HG03097 (cell line): Measurements from ENCODE around the gene PSENEN.
"Not testable (repeated sequence)": the region's sequence is repeated elsewhere in the genome, so short reads cannot be mapped to it uniquely, and the experiment has no call there.

ENCODE experiments used
- ATAC-seq: cut with Tn5 transposase; IDR thresholded peaks from one replicate; pipeline ENCODE4 v1.9.1; 2021; ENCODE audit not compliant: unreplicated experiment, low FRiP score

PSENEN gene

GRCh38 chr19:35718345-35719041 is 27.0 kb upstream of the PSENEN start:
- ATAC-seq, result peak; percentile 3

GRCh38 chr19:35719402-35720162 is 25.9 kb upstream of the PSENEN start:
- no peak for ATAC-seq

GRCh38 chr19:35720163-35720524 is 25.3 kb upstream of the PSENEN start:
- ATAC-seq, result no peak

GRCh38 chr19:35720648-35721047 is 24.8 kb upstream of the PSENEN start:
- ATAC-seq, result no peak

DNA sequence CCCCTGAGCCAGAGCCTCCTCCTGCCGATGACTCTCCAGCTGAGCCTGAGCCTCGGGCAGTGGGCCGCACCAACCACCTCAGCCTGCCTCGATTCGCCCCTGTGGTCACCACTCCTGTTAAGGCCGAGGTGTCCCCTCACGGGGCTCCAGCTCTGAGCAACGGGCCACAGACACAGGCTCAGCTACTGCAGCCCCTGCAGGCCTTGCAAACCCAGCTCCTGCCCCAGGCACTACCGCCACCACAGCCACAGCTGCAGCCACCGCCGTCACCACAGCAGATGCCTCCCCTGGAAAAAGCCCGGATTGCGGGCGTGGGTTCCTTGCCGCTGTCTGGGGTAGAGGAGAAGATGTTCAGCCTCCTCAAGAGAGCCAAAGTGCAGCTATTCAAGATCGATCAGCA is 24.1 kb upstream of the PSENEN start:
- ATAC-seq, result no peak

- ATAC-seq, result no peak
These were observed 23.0 kb upstream of the PSENEN start for GRCh38 chr19:35722461-35722860.

DNA sequence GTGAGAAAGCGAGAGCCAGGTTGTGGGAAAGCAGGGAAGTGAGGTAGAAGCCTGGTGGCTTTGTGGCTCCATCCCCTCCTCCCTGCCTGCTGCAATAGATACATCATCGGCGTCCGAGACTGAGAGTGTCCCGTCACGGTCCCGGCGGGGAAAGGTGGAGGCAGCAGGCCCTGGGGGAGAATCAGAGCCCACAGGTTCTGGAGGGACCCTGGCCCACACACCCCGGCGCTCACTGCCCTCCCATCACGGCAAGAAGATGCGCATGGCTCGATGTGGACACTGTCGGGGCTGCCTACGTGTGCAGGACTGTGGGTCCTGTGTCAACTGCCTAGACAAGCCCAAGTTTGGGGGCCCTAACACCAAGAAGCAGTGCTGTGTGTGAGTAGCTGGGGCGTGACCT is 22.6 kb upstream of the PSENEN start:
- ATAC-seq, result no peak

- no peak for ATAC-seq
These were observed 21.8 kb upstream of the PSENEN start for GRCh38 chr19:35723671-35724070.

- ATAC-seq, result not testable (repeated sequence)
These were observed 21.3 kb upstream of the PSENEN start for GRCh38 chr19:35724132-35724531.

- ATAC-seq, result no peak
These were observed 20.9 kb upstream of the PSENEN start for GRCh38 chr19:35724560-35724959.

DNA sequence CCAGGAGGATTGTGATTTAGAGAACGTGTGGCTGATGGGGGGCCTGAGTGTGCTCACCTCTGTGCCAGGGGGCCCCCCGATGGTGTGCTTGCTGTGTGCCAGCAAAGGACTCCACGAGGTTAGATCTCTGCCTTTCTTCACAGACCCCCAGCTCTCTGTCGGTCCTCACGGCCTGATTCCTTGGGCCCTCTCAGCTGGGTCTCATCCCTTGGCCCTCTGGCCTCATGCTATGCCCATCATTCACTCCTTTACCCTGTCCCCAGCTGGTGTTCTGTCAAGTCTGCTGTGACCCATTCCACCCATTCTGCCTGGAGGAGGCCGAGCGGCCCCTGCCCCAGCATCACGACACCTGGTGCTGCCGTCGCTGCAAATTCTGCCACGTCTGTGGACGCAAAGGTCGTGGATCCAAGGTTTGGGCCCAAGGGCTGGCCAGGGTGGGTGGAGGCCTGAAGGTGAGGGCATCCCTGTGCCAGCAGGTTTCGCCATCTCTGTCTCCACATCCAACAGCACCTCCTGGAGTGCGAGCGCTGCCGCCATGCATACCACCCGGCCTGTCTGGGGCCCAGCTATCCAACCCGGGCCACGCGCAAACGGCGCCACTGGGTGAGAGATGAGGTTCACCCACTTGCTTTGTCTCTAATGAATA is 20.1 kb upstream of the PSENEN start:
- ATAC-seq, result no peak

DNA sequence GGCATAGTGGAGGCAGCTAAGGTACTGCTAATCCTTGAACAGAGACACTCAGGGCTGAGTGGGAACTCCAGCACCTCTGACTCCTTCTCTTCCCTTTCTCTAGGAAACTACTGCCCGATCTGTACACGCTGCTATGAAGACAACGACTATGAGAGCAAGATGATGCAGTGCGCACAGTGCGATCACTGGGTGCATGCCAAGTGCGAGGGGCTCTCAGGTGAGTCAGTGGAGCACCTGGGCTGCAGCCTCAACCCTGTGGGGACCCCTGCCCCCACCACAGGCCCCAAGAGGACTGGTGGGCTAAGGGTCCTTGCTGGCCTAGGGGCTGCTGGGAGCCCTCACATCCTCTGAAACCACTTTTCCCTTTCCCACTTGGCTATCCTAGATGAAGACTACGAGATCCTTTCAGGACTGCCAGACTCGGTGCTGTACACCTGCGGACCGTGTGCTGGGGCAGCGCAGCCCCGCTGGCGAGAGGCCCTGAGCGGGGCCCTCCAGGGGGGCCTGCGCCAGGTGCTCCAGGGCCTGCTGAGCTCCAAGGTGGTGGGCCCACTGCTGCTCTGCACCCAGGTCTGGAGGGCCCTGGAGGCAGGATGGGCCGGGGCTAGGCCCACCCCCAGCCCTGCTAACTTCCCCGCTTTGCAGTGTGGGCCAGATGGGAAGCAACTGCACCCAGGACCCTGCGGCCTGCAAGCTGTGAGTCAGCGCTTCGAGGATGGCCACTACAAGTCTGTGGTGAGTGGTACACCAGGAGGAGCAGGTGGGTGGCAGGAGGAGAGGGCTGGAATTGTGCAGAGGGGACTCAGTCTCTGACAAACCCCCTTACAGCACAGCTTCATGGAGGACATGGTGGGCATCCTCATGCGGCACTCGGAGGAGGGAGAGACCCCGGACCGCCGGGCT is 18.1 kb upstream of the PSENEN start:
- no peak for ATAC-seq

GRCh38 chr19:35727956-35728706 is 17.3 kb upstream of the PSENEN start:
- no peak for ATAC-seq

- no peak for ATAC-seq
These were observed 16.4 kb upstream of the PSENEN start for GRCh38 chr19:35729021-35729420.

DNA sequence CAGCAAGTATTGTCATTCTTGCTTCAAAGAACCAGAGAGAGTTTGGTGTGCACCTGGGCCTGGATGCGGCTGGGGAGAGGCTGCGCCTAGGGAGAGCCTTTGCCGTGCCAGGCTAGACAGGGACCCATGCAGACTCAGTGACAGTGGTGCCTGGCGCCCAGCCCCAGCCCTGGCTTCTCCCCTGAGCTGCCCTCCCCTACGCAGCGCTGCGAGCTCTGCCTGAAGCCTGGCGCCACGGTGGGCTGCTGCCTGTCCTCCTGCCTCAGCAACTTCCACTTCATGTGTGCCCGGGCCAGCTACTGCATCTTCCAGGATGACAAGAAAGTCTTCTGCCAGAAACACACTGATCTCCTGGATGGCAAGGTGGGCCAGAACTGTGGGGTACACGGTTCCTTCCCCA is 15.7 kb upstream of the PSENEN start:
- ATAC-seq, result no peak

DNA sequence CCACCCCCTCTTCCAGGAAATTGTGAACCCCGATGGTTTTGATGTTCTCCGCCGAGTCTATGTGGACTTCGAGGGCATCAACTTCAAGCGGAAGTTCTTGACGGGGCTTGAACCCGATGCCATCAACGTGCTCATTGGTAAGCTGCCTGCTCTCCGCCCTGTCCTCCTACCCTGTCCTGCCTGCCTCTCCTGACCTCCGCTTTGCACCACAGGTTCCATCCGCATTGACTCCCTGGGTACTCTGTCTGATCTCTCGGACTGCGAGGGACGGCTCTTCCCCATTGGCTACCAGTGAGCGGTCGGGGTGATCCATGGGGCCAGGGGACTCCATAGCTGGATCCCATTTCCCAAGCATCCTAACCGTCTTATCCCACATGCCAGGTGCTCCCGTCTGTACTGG is 15.1 kb upstream of the PSENEN start:
- no peak for ATAC-seq

DNA sequence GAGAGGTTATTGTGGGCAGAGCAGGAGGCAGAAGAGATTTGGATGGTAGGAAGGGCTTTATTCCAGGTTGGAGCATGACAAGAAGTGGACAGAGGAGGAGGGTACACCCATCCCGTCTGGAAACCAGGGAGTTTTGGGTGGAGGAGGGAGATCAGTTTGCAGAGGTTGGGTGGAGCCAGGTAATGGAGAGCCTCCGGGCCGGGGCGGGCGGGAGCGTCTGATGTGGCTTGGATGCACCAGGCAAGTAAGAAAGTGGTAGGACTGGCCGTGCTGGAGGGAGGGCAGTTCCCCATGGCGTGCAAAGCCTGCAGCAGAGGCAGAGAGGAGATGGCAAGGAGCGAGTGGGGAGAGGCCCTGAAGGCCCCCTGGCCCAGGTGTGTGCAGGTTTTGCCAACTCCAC is 14.1 kb upstream of the PSENEN start:
- ATAC-seq, result no peak

- no peak for ATAC-seq
These were observed 13.6 kb upstream of the PSENEN start for GRCh38 chr19:35731779-35732405.

DNA sequence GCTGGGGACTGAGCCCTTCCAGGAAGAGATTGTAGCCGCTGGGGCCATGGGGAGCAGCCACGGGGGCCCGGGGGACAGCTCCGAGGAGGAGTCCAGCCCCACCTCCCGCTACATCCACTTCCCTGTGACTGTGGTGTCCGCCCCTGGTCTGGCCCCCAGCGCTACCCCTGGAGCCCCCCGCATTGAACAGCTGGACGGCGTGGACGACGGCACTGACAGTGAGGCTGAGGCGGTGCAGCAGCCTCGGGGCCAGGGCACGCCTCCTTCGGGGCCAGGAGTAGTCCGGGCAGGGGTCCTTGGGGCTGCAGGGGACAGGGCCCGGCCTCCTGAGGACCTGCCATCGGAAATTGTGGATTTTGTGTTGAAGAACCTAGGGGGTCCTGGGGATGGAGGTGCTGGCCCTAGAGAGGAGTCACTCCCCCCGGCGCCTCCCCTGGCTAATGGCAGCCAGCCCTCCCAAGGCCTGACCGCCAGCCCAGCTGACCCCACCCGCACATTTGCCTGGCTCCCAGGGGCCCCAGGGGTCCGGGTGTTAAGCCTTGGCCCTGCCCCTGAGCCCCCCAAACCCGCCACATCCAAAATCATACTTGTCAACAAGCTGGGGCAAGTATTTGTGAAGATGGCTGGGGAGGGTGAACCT is 12.8 kb upstream of the PSENEN start:
- ATAC-seq, result no peak
